ENCODE data around the gene JADE2.

DNA sequence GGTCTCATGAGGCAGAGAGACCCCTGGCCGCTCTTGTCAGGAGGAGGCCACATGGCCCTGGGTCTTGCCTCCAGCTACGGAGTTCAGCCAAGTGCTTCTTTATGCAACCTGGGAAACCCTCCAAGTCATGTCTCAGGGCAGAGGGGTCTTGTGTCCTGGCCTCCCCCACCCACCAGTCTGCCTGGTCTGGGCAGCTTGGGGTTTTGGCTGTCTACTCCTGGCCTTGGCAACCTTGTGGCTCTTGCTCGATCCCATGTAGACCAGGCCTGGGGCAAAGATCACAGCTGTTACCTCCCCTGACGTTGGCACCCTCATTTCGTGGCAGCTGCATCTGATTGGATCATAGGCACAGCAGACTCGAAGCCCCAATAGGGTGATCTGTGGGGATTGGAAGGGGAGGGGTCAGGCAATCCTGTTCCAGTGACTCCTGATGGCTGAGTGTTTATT is 28.4 kb downstream of the JADE2 start:
- TF ChIP-seq POLR2AphosphoS5 (IDR thresholded peaks at IDR 0.05; ENCODE audit: low read depth, low read length) (no peak), SRF (IDR thresholded peaks at IDR 0.05; ENCODE audit: low read depth) (no peak), POLR2A (IDR thresholded peaks at IDR 0.05; ENCODE audit: borderline replicate concordance, extremely low read depth, insufficient read depth, insufficient read length) (no peak), JUND (IDR thresholded peaks at IDR 0.05) (no peak), EZH2 (IDR thresholded peaks at IDR 0.05) (no peak), ZFX (IDR thresholded peaks at IDR 0.05) (no peak), ZNF274 (IDR thresholded peaks at IDR 0.05; ENCODE audit: low read depth, low read length) (no peak), SP1 (IDR thresholded peaks at IDR 0.05; ENCODE audit: low read depth) (no peak)
- TF ChIP-seq, protein P1, sequence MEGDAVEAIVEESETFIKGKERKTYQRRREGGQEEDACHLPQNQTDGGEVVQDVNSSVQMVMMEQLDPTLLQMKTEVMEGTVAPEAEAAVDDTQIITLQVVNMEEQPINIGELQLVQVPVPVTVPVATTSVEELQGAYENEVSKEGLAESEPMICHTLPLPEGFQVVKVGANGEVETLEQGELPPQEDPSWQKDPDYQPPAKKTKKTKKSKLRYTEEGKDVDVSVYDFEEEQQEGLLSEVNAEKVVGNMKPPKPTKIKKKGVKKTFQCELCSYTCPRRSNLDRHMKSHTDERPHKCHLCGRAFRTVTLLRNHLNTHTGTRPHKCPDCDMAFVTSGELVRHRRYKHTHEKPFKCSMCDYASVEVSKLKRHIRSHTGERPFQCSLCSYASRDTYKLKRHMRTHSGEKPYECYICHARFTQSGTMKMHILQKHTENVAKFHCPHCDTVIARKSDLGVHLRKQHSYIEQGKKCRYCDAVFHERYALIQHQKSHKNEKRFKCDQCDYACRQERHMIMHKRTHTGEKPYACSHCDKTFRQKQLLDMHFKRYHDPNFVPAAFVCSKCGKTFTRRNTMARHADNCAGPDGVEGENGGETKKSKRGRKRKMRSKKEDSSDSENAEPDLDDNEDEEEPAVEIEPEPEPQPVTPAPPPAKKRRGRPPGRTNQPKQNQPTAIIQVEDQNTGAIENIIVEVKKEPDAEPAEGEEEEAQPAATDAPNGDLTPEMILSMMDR (IDR thresholded peaks at IDR 0.05 in 2 of 3, conservative IDR thresholded peaks at IDR 0.05 in 1 of 3; ENCODE audit: borderline replicate concordance in 1 of 3, insufficient read depth in 1 of 3, low read depth in 2 of 3, low read length in 2 of 3), result no peak
- TF ChIP-seq, protein P2, sequence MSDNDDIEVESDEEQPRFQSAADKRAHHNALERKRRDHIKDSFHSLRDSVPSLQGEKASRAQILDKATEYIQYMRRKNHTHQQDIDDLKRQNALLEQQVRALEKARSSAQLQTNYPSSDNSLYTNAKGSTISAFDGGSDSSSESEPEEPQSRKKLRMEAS (IDR thresholded peaks at IDR 0.05), result no peak
- TF ChIP-seq, protein P3, sequence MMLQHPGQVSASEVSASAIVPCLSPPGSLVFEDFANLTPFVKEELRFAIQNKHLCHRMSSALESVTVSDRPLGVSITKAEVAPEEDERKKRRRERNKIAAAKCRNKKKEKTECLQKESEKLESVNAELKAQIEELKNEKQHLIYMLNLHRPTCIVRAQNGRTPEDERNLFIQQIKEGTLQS (IDR thresholded peaks at IDR 0.05), result no peak
